GM19351 (cell line): ENCODE data around the gene SPECC1.
"Not testable (repeated sequence)": the region's sequence is repeated elsewhere in the genome, so short reads cannot be mapped to it uniquely, and the experiment has no call there.

ENCODE experiments used
- ATAC-seq: cut with Tn5 transposase; IDR thresholded peaks from one replicate; pipeline ENCODE4 v1.9.1; 2021; ENCODE audit warnings: mild to moderate bottlenecking, moderate library complexity; ENCODE audit not compliant: unreplicated experiment

Gene SPECC1, protein sequence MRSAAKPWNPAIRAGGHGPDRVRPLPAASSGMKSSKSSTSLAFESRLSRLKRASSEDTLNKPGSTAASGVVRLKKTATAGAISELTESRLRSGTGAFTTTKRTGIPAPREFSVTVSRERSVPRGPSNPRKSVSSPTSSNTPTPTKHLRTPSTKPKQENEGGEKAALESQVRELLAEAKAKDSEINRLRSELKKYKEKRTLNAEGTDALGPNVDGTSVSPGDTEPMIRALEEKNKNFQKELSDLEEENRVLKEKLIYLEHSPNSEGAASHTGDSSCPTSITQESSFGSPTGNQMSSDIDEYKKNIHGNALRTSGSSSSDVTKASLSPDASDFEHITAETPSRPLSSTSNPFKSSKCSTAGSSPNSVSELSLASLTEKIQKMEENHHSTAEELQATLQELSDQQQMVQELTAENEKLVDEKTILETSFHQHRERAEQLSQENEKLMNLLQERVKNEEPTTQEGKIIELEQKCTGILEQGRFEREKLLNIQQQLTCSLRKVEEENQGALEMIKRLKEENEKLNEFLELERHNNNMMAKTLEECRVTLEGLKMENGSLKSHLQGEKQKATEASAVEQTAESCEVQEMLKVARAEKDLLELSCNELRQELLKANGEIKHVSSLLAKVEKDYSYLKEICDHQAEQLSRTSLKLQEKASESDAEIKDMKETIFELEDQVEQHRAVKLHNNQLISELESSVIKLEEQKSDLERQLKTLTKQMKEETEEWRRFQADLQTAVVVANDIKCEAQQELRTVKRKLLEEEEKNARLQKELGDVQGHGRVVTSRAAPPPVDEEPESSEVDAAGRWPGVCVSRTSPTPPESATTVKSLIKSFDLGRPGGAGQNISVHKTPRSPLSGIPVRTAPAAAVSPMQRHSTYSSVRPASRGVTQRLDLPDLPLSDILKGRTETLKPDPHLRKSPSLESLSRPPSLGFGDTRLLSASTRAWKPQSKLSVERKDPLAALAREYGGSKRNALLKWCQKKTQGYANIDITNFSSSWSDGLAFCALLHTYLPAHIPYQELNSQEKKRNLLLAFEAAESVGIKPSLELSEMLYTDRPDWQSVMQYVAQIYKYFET

DNA sequence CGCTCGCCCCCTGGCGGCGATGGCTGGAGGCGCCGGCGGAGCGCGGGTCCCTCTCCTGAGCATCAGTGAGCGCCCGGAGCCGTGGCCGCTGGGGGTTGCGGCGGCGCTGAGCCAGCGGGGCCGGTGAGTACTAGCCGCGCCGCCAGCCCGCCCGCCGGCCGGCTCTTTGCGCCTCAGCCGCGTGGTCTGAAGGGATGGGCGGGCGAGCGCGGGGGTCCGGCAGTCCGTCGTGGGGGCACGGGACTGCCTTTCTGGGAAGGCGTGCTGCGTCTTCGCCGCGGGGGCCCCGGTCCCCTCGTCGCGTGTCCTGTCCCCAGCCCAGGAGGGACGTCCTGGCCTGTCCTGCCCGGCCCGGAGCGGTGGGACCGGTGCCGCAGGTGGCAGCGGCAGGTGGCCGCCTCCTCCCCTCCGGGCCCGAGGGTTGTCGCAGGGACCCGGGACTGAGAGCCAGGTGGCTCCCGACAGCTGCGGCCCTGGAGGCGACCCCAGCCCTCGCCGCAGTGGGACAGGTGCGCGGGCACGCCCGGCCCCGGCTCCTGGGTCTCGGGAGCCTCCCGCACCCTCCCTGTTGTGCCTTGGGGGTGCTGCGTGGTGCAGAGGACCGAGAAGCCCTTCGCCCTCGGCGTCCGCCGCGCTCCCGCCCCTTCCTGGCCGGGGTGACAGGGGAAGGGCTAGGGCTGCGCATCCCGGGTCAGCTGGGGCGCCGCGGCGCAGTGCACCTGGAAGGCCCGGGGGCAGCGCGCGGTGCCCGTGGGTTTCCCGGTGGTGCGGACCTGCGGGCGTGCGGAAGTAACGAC is at the start of gene SPECC1:
Gene SPECC1 (plus strand): TSS at position 58 of the 797 bp plus-strand sequence. CDS start 87,293 bp downstream, outside the sequence.
- ATAC-seq, result peak; percentile 91

DNA sequence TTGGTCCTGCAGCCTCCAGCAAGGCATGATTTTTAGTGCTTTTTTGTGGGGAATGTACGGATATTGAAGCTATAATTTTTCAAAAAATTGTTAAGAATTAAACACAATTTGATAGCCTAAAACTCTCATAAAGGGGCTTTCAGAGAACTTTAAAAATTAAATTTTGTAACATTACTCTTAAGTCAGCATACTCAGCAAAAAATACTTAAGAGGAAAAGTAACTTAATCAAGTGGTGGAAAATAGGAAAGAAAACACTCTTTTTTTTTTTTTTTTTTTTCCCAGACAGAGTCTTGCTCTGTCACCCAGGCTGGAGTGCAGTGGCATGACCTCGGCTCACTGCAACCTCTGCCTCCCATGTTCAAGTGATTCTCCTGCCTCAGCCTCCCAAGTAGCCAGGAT is 46.2 kb upstream of the SPECC1 start:
- not testable (repeated sequence) for ATAC-seq

DNA sequence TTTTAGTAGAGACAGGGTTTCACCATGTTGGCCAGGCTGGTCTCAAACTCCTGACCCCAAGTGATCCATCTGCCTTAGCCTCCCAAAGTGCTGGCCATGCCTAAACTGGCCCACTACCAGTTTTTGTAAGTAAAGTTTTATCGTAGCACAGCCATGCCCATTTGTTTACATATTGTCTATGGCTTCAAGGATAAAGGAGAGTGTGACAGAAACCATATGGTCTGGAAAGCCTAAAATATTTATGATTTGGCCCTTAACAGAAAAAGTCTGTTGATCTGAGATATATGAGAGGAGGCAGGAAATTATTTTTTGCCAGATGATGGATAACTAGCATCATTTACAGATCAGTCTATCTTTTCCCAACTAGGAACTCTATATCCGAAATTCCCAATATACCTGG is 36.0 kb upstream of the SPECC1 start:
- no peak for ATAC-seq

DNA sequence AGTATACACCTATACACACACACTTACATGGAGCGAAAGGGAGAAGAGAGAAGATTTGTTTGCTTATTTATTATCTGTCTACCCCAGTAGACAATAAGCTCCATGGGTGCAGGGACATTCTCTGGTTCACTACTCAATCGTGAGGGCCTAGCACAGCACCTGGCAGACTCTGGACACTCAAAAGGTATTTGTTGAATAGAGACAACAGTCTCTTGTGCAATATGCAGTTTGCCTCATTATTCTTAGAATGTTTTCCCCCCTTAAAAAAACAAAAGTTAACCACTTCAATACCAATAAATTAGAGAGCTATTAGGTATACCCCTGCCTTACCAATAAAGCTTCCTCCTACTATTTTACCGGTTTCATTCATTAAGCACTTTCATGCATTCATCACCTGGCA is 33.6 kb upstream of the SPECC1 start:
- ATAC-seq, result no peak

DNA sequence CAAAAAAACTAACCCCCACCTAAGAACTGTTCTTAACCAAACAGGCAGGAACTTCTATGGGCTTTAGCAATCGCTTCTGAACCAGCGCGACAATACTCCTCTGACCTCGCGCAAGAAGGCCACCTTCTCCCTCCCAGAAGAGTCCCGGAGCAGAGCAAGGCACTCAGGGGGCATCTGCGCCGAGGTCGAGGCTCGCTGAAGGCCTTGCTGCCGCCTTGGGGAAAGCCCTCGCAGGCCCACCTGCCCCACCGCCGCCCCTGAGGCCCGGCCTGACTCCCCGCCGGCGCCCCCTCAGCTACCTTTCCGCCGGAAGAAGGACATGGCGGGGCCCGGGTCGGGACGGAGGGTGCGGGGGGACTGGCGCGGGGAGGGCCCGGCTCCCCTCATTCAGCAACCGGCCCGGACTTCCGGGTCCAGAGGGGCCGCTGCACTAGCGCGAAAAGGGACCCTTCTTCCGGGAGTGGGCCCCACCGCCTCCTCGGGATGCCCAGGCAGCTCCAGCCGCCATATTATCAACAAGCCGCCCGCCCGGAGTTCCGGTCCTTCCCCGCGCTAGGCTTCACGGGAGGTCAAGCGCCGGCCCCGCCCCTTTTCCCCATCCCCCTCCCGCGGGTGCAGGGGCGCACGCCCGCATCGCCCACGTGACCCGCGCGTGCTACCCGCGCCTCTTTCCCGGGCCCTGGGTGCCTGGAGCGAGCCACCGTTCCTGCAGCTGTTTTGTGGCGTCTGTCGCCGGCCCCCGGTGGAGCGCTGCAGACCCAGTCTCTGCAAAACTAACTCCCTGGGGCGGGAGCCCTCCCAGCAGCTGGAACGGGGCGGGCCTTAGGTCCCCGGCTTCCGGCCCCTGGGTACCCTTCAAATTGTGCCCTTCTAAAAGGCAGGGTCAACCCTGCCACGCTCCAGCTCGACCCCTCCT is 31.6 kb upstream of the SPECC1 start, which contains the start of gene AKAP10:
Gene AKAP10 (minus strand): TSS at position 536 of the 916 bp plus-strand sequence. CDS start 149 bp downstream, at position 387.
- peak; percentile 82 for ATAC-seq

DNA sequence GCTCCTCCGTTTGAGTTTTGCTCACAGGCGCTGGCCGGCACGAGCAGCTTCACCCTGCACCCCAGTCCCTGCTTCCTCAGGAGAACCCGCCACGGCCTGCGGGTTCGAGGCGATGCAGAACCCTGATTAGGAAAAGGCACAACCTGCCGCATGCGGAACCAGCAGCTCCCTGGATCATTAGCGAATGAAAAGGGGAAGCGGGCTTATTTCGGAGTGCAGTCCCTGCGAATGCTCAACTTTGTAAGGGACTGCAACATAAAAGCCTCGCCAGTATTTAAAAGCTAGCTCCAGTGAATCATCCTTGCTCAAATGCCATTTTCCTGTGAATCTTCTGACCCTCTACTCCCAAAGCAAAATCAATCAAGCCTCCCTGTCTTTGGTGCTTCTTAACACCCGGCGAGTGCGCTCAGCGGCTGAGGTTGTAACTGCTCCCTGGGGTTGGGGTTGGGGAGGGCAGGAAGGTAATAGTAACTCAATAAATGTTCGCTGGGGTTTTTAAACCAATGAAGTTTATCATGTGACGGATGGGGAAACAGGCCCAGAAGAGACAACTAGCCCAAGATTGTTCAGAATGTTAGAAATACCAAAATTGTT is 30.9 kb upstream of the SPECC1 start:
- peak; percentile 18 for ATAC-seq

DNA sequence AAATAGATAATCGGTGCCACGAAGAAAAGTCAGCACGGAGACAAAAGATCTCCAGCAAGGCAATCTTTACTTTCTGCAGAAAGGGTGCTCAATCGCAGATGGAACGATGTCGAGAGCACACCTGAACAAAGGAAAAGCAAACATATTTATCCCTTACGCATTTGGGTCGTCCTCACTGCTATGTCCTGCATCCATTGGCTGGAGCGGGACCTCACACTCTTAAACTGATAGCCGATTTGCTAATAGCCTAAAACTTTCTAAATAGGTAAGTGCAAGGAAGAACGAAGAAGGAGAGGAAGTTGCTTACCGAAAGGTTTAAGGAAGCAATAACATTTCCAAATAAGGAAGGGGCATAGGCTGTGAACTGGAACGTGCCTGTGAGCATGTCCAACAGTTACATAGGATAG is 30.4 kb upstream of the SPECC1 start:
- ATAC-seq, result no peak

DNA sequence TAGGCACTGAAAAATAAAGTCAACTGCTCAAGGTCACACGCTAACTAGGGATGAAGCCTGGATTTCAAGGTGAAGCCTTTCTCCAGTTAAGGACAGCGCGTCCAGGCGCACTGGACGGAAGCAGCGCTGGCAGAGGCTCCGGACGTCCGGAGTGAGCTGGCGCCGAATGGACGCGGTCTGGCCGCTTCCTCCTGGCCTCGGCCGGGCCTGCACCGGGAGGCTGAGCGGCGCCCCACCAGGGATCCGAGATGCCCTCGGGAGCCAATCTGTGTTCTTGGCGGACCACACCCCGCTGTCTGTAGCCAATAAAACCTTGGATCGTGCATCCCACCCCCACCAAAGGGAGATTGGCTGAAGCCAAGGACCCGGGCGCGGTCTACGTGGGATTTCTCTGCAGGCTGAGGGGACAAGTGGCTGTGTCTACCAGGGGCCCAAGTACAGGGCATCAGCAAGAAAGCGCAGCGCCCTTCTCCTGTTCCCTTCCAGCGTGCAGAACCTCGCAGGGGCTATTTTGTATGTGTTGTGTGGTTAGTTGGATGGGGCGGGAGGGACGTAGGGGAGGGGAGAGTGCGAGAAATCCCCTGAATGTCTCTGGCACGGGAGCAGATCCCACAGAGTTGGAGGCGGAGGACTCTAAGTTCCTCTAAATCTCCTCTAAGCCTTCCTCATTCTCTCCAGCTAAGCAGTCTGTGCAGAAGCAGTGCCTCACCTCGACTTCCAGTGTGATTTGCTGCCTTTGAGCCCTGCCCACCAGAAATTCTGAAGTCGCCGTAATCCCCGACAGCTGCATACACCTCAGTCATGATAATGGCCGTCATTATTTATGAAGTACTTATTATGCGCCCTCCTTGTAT is 29.0 kb upstream of the SPECC1 start:
- ATAC-seq, result no peak

DNA sequence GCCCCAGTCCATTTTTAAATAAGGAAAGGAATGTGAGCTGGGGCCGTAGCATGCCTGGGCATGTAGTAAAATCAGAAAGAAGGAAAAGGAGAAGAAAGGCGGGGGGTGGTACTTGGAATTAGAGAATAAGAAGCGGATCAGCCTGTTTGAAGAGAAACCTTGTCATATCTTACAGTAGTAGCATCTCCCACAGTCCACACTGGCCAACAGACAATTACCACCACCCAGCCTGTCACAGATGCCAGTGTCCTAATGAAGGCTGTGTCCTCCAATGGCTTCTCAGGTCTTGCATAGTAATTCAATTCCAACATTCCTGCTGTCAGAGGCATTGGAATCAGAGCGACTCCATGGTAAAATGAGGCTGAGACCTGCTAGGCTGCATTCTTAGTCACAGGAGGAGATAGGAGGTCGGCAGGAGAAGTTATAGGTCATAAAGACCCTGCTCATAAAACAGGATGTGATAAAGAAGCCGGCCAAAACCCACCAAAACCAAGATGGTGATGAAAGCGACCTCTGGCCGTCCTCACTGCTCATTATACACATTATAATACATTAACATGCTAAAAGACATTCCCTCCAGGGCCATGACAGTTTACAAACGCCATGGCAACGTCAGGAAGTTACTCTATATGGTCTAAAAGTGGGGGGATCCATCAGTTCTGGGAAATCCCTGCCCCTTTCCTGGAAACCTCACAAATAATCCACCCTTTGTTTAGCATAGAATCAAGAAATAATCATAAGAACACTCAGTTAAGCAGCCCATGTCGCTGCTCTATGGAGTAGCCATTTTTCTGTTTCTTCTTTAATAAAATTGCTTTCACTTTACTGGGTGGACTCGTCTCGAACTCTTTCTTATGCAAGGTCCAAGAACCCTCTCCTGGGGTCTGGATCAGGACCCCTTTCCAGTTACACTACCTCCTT is 22.0 kb upstream of the SPECC1 start:
- no peak for ATAC-seq

DNA sequence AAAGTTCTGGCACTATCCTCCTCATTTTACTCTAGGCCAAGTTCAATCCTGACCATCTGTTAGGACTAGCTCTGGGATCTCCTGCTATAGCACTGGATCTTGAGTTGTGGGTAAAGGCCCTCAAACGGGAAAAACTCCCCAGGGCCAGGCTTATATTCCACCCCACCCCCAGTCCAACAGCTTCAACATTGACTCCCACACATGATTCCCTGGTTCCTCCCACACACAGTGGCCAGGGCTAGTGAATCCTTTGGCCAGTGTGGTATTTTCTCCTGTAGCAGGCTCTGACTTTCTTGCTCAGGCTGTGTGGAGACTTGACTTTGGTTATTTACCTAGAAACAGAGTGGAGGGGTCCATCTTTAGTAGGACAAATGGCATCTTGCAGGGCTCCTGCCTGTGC is 21.3 kb upstream of the SPECC1 start:
- ATAC-seq, result no peak

DNA sequence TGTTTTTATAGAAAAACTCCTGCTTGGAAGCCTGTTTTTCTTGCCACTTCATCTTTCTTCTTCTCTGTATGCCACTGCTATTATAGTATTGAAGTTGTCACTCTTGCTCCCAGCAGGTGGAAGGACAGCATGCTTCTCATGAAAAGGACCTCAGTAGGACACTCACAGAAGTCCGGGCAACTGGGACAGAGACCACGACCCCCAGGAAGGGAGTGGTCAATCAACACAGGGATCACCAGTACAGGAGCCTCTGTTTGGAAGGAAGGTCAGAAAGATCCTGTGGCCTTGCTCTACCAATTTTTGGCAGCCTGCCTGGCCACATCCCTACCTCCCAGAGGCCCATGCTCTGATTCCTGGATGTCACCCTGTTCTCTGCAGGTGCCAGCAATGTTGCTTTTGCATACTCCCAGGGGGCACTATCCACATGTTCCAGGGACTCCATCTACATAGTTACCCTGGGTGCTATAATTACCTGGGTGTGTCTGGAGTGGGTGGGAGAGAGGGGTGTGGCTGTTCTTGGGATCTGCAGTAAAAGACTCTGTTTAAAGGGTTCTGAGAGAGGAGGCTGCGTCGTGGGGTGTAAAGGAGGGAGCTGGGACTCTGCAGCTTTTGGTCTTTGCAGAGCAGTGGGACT is 17.8 kb upstream of the SPECC1 start:
- ATAC-seq, result no peak

DNA sequence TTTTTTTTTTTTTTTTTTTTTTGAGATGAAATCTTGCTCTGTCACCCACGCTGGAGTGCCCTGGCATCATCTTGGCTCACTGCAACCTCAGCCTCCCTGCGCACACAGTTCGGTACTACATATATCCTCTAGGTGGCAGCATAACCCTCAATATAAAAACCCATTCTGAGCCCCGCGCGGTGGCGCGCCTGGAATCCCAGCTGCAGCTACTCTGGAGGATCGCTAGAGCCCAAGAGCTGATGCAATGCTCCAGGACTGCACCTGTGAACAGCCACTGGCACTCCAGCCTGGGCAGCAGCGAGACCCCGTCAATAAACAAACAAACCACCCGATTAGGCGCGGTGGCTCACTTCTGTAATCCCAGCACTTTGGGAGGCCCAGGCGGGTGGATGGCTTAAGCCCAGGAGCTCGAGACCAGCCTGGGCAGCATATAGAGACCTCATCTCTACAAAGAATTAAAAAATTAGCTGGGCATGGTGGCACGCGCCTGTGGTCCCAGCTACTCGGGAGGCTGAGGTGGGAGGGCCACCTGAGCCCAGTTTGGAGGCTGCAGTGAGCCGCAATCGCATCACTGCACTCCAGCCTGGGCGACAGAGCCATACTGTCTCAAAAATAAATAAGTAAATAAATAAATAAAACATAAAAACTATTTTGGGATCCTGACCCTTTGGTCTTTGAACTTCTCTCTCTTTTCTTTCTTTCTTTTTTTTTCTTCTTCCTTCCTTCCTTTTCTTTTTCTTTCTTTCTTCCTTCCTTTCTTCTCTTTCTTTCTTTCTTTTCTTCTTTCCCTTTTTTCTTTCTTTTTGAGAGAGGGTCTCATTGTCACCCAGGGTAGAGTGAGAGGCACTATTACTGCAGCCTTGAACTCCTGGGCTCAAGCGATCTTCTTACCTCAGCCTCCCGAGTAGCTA is 16.1 kb upstream of the SPECC1 start:
- ATAC-seq, result peak; percentile 82

DNA sequence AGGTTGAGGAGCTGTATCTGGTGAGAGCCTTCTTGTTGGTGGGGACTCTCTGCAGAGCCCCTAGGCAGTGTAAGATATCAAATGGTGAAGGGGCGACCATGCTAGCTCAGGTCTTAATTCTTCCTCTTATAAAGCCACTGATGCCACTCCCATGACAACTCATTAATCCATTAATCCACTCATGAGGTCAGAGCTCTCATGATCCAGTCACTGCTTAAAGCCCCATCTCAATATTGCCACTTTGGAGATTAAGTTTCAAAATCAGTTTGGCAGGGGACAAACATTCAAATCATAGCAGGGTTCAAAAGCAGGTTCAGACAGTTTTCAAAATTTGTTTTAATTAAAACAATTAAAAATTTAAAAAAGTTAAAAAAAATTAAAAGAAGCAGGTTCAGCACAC is 13.1 kb upstream of the SPECC1 start:
- no peak for ATAC-seq

DNA sequence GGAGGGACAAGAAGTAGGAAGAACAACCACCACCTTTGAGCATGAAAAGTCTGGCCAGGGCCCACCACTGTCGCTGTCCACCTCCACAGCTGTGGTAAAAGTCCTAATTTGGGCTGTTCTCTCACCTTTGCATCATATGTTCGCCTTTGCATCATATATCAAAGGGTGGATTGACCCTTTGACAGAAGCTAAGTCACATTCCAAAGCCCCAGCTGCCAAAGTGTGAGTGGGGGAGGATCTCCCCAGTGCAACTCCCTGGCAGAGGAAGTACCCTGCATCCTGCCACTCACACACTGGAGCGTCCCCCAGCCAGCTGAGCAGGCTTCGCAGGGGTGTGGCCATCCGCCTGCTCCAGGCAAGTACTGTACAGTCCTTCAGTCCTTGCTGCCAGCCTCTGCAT is 12.7 kb upstream of the SPECC1 start:
- no peak for ATAC-seq

DNA sequence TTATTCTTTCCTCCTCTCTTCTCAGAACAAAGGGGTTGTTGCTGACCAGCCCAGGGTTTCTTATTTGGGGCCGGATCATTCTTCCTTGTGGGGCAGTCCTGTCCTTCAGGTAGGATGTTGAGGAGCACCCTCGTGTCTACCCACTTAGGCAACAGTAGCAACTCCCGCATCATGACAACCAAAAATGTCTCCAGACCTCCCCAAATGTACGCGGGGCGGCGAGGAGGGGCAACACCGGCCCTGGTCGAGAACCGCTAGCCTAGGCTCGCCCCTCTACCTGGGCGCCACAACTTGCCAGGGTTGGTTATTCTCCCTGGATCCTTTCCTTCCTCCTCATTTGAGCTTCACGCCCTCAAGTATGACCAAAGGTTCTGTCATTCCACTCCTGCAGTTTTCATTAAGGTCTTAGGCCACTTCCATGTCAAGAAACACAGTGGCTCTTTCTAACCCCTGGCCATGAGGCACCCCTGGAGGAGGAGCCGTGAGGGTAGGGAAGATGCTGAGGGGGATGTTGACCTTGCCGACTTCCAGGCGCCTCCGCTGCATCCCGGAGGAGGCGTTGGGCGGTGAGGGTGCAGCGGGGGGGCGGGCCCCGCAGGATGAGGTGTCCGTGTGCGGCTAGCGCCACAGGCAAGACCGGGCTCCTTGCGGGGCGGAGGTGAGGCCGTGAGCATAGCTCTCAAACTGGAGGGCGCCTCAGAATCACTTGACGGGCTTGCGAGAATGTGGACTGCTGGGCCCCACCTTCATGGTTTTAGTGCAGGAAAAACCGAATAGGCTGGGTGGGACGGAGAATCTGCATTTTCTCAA is 712 bp upstream of the SPECC1 start:
- peak; percentile 32 for ATAC-seq
